Astrocyte (in vitro differentiated cells and primary cell): Measurements from ENCODE around the gene SPHK2. TPM values are rescaled to one million over a fixed set of nuclear protein-coding genes. Genes with fewer than 3 reads are reported as not detected.

ENCODE experiments used
- DNase-seq: peaks from one replicate; pipeline ENCODE4 v3.0.0-alpha.2; 2010; ENCODE audit warnings: low read depth
- FAIRE-seq: peaks from 2 replicates; lab custom pipeline; 2011; peaks lifted over from hg19 to GRCh38; lab: Jason Lieb, UNC
- H2AFZ ChIP-seq: 2 replicates; pipeline ENCODE4 v1.6.0; 2012; ENCODE audit warnings: low read depth, low read length, inconsistent platforms
- H3K27ac ChIP-seq: 2 replicates; pipeline ENCODE4 v1.5.1; 2011; ENCODE audit warnings: low read depth, low read length, inconsistent platforms
- H3K27me3 ChIP-seq: 2 replicates; pipeline ENCODE4 v1.6.0; 2011; ENCODE audit warnings: low read length, inconsistent platforms; ENCODE audit not compliant: insufficient read depth
- H3K36me3 ChIP-seq: 2 replicates; pipeline ENCODE4 v1.5.1; 2011; ENCODE audit warnings: low read length, inconsistent platforms; ENCODE audit not compliant: insufficient read depth
- H3K4me1 ChIP-seq: 2 replicates; pipeline ENCODE4 v1.5.1; 2011; ENCODE audit warnings: low read length, inconsistent platforms; ENCODE audit not compliant: insufficient read depth
- H3K4me2 ChIP-seq: 2 replicates; pipeline ENCODE4 v1.6.0; 2012; ENCODE audit warnings: low read length, inconsistent platforms
- H3K4me3 ChIP-seq: 2 replicates; pipeline ENCODE4 v1.5.1; 2011; ENCODE audit warnings: low read depth, mild to moderate bottlenecking, low read length, inconsistent platforms; ENCODE audit not compliant: insufficient read depth
- H3K79me2 ChIP-seq: 2 replicates; pipeline ENCODE4 v1.6.0; 2012; ENCODE audit warnings: mild to moderate bottlenecking, low read length, inconsistent platforms; ENCODE audit not compliant: insufficient read depth
- H3K9ac ChIP-seq: 2 replicates; pipeline ENCODE4 v1.6.0; 2012; ENCODE audit warnings: mild to moderate bottlenecking, low read length, inconsistent platforms
- H3K9me3 ChIP-seq: 2 replicates; pipeline ENCODE4 v1.5.1; 2012; ENCODE audit warnings: low read depth, mild to moderate bottlenecking, low read length, inconsistent platforms; ENCODE audit not compliant: insufficient read depth
- H4K20me1 ChIP-seq: 2 replicates; pipeline ENCODE4 v1.6.0; 2012; ENCODE audit warnings: low read length, inconsistent platforms; ENCODE audit not compliant: insufficient read depth
- H3K27ac Mint-ChIP-seq: one replicate; pipeline ENCODE4 v1.8.0; 2021; ENCODE audit warnings: mild to moderate bottlenecking, mixed read lengths; ENCODE audit not compliant: unreplicated experiment
- H3K27me3 Mint-ChIP-seq: one replicate; pipeline ENCODE4 v1.8.0; 2021; ENCODE audit warnings: low read depth, mixed read lengths; ENCODE audit not compliant: unreplicated experiment
- H3K36me3 Mint-ChIP-seq: one replicate; pipeline ENCODE4 v1.8.0; 2021; ENCODE audit warnings: low read depth, mixed read lengths; ENCODE audit not compliant: unreplicated experiment
- H3K4me1 Mint-ChIP-seq: one replicate; pipeline ENCODE4 v1.8.0; 2021; ENCODE audit warnings: low read depth, mixed read lengths; ENCODE audit not compliant: unreplicated experiment
- H3K4me3 Mint-ChIP-seq: one replicate; pipeline ENCODE4 v1.8.0; 2021; ENCODE audit warnings: mild to moderate bottlenecking, moderate library complexity, mixed read lengths; ENCODE audit not compliant: unreplicated experiment
- H3K9me3 Mint-ChIP-seq: one replicate; pipeline ENCODE4 v1.8.0; 2021; ENCODE audit warnings: mild to moderate bottlenecking, mixed read lengths; ENCODE audit not compliant: unreplicated experiment
- EZH2 ChIP-seq: IDR thresholded peaks from 2 replicates; pipeline ENCODE4 v1.6.1; 2012; ENCODE audit warnings: mild to moderate bottlenecking, low read length, inconsistent platforms; ENCODE audit not compliant: insufficient read depth
- total RNA-seq: library from RNA; stranded (reverse); gene quantifications from 2 replicates; pipeline ENCODE4 v1.2.1, GENCODE V29; 2021
- TF ChIP-seq, protein P1 (sequence below): IDR thresholded peaks from 2 replicates; pipeline ENCODE4 v1.5.1; 2011; ENCODE audit warnings: low read depth, mild to moderate bottlenecking, inconsistent platforms, low read length, moderate library complexity; ENCODE audit not compliant: insufficient read depth

Gene SPHK2
- total RNA-seq, 1 donor from 2014 or later = 29.4 TPM

DNA sequence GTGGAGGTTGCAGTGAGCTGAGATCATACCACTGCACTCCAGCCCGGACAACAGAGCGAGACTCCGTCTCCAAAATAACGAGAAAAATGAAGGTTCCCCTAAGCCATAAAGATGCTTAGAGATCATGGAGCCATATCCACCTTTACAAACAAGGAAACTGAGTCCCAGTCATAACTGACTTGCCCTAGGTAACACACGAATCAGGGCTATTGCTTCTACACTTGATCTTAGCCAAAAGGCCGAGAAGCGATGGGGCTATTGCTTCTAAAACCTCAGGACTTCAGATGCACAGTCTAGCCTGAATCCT is 14.7 kb downstream of the SPHK2 start:
- Histone ChIP-seq H3K4me2 (peak overlapping the region; percentile 88), H3K36me3 (no peaks in the 10 kb centered on the region), H4K20me1 (no peaks in the 10 kb centered on the region), H3K27me3 (peaks cover 3% of the 10 kb centered on the region), H3K9me3 (no peaks in the 10 kb centered on the region), H3K4me1 (peaks cover 46% of the 10 kb centered on the region), H3K79me2 (no peaks in the 10 kb centered on the region), H3K9ac (peak overlapping the region; percentile 29), H3K27ac (no peak overlapping the region), H3K4me3 (no peak overlapping the region), H2AFZ (peak overlapping the region; percentile 8)
- H3K27me3 Mint-ChIP-seq = peaks cover 3% of the 10 kb centered on the region
- H3K4me1 Mint-ChIP-seq = peaks cover 3% of the 10 kb centered on the region
- DNase-seq (no peak), FAIRE-seq (no peak)
- H3K36me3 Mint-ChIP-seq = no peaks in the 10 kb centered on the region
- H3K27ac Mint-ChIP-seq = no peak overlapping the region
- no peaks in the 10 kb centered on the region for H3K9me3 Mint-ChIP-seq
- no peak overlapping the region for H3K4me3 Mint-ChIP-seq
- TF ChIP-seq, protein P1, sequence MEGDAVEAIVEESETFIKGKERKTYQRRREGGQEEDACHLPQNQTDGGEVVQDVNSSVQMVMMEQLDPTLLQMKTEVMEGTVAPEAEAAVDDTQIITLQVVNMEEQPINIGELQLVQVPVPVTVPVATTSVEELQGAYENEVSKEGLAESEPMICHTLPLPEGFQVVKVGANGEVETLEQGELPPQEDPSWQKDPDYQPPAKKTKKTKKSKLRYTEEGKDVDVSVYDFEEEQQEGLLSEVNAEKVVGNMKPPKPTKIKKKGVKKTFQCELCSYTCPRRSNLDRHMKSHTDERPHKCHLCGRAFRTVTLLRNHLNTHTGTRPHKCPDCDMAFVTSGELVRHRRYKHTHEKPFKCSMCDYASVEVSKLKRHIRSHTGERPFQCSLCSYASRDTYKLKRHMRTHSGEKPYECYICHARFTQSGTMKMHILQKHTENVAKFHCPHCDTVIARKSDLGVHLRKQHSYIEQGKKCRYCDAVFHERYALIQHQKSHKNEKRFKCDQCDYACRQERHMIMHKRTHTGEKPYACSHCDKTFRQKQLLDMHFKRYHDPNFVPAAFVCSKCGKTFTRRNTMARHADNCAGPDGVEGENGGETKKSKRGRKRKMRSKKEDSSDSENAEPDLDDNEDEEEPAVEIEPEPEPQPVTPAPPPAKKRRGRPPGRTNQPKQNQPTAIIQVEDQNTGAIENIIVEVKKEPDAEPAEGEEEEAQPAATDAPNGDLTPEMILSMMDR = no peak
- no peak for TF ChIP-seq EZH2

DNA sequence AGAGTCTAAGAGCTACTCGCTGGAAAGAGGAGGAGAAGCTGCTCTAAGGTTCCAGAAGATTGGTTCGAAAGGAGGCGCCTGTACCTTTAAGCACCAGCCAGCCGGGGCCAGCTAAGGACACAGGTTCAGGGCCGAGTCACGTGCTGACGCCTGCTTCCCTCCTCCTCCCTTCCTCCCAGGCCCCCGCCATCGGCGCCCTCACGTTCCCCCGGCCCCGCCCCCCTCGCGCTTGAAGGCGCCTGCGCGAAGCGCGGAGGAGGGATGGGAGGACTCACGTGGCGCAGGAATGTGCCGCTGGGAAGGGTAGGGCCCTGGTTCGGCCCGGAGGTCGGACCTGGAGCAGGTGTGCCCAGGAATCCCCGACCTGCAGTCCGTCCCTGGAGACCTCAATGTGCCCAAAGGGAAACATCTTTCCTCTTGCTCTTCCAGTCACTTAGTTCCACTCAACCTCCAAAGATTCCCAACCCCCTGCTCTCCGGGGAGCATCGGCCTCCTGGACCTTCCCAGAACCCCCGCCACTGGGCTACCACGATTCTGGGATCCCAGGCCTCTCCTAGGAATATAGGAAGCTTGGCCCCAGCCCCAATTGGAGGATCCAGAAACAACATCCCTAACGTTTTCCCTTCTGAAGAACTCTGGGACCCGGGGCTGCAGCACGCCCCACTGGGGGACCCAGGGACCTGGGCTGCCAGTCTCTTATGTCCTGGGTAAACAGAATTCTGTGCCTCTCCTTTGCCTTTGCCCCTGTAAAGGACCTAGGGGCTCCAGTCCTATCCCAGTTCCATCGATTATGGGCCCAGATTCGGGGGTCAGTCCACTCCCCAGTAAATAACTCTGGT is 15.3 kb downstream of the SPHK2 start:
- Mint-ChIP-seq H3K27ac (no peak overlapping the region), H3K4me3 (peak overlapping the region; percentile 14), H3K9me3 (no peaks in the 10 kb centered on the region), H3K36me3 (no peaks in the 10 kb centered on the region), H3K4me1 (peaks cover 3% of the 10 kb centered on the region), H3K27me3 (peaks cover 3% of the 10 kb centered on the region)
- H4K20me1 ChIP-seq = no peaks in the 10 kb centered on the region
- TF ChIP-seq, protein P1 = no peak
- TF ChIP-seq EZH2 = no peak
- H3K4me1 ChIP-seq = peaks cover 46% of the 10 kb centered on the region
- H3K9me3 ChIP-seq = no peaks in the 10 kb centered on the region
- peak overlapping the region; percentile 35 for H2AFZ ChIP-seq
- H3K27ac ChIP-seq = no peak overlapping the region
- H3K9ac ChIP-seq = peak overlapping the region; percentile 29
- H3K4me3 ChIP-seq = no peak overlapping the region
- DNase-seq = peak; percentile 80
- FAIRE-seq = no peak
- no peaks in the 10 kb centered on the region for H3K79me2 ChIP-seq
- H3K36me3 ChIP-seq = no peaks in the 10 kb centered on the region
- peak overlapping the region; percentile 88 for H3K4me2 ChIP-seq
- peaks cover 3% of the 10 kb centered on the region for H3K27me3 ChIP-seq
